ENCODE results near the gene BMP7.

Gene BMP7

DNA sequence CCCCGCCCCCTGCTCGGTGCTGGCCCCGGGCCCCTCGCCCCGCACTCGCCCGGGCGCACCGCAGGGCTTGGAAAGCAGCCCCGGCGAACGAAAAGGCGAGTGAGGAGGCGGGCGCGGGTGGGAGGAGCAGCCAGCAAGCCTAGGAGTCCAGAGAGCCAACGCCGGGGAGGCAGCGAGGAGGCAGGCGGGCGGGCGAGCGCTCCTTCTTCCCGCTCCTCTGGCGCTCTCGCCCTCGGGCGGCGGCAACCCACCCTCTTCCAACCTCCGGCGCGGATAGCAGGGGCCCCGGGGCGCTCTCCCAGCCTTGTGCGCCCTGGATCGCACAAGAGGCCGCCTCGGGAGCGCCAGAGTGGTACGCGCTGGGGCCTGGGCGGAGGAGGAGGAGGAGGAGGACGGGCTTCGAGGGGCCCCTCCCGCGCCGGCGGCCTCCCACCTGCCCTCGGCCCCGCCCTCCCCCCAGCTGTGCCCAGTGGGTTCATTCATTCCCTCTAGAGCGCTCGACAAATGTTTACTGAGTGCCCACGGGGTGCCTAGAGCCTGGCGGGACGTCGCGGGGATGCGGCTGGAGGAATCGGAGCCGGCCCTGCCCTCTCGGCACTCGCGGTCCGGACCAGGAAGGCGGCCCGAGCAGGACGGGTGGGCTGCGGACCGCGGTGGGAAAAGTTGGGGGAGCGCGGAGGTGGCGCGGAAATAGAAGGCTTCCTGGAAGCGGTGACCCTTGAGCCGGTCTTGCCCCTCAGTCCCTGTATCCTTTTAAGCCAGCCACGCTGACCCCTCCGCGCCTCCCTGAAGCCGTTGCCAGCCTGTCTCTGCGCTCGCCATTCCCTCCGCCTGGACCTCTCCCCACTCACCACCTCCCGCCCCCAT is at the start of gene BMP7:
Gene BMP7 (minus strand): TSS at position 351 of the 867 bp plus-strand sequence. CDS start 519 bp downstream, outside the sequence.
- TF ChIP-seq, protein P1, sequence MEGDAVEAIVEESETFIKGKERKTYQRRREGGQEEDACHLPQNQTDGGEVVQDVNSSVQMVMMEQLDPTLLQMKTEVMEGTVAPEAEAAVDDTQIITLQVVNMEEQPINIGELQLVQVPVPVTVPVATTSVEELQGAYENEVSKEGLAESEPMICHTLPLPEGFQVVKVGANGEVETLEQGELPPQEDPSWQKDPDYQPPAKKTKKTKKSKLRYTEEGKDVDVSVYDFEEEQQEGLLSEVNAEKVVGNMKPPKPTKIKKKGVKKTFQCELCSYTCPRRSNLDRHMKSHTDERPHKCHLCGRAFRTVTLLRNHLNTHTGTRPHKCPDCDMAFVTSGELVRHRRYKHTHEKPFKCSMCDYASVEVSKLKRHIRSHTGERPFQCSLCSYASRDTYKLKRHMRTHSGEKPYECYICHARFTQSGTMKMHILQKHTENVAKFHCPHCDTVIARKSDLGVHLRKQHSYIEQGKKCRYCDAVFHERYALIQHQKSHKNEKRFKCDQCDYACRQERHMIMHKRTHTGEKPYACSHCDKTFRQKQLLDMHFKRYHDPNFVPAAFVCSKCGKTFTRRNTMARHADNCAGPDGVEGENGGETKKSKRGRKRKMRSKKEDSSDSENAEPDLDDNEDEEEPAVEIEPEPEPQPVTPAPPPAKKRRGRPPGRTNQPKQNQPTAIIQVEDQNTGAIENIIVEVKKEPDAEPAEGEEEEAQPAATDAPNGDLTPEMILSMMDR (IDR thresholded peaks at IDR 0.05): no peak

GRCh38 chr20:57315976-57316480 is 49.6 kb upstream of the BMP7 start:
- TF ChIP-seq, protein P1 (IDR thresholded peaks at IDR 0.05): no peak

- TF ChIP-seq, protein P1 (IDR thresholded peaks at IDR 0.05): no peak
These were observed 48.9 kb upstream of the BMP7 start for GRCh38 chr20:57315083-57315975.

- TF ChIP-seq, protein P1 (IDR thresholded peaks at IDR 0.05): no peak
These were observed 47.5 kb upstream of the BMP7 start for GRCh38 chr20:57313951-57314350.

DNA sequence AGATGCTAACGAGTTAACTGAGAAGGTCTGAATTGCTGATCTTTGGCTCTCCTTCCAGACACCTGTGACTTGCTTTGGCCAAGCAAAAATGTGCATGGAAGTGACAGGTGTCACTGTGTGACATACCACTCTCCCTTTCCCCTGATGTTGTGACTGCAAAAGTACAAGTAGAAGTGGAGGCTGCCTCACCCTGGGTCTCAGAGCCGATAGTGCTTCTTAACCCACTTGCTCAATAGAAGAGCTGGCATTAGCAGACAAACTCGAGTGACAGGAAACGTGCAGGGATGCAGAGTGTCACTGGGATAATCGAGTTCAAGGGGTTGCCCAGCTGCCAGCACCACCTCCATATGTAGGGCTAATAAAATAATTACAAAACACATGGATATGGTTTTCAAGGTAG is 46.8 kb upstream of the BMP7 start:
- TF ChIP-seq, protein P1 (IDR thresholded peaks at IDR 0.05): no peak

- TF ChIP-seq, protein P1 (IDR thresholded peaks at IDR 0.05): no peak
These were observed 45.7 kb upstream of the BMP7 start for GRCh38 chr20:57312138-57312537.

DNA sequence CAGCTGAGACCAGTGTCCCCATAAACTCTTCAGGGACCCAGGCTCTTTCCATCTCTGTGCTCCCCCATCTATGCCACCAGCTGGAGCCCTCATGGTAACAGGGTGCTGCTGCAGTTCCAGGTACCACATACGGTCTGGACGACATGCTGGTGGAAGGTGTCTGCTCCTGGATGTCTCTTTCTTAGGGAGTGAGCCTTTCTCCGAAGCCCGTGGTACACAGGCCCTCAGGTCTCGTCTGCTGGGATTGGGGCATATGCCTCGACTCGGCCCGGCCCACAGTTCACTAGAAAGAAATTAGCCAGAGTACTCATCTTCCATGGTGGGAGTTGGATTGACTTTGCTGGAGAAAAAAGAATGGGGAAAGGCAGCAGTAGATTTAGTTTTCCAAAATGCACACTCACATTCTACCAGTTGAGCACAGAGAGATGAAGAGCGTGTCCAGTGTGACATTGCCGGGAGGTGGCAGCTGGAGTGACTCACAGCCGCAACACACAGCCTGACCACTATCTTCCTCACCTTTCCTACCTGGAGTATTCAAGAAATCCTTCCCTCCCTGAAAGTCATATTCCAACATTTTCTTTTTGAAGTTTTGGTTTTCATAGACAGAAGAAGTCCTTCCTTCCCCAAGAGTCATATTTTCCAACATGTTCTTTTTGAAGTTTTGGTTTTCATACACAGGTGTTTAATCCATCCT is 44.5 kb upstream of the BMP7 start:
- TF ChIP-seq, protein P1 (IDR thresholded peaks at IDR 0.05): no peak

Measured in LNCAP (cell line).